ENCODE measurements around the gene MMP28.
A peak's percentile ranks its signal among the peaks of the same experiment; 100 is the strongest.

Gene MMP28

GRCh38 chr17:35795871-35796265 lies 427 bp upstream of the MMP28 start:
- H3K27me3 ChIP-seq (ENCODE audit: control insufficient read depth, insufficient read depth, low read length) = peaks cover 5% of the 10 kb centered on the region
- peak overlapping the region; percentile 25 for H3K4me3 ChIP-seq (ENCODE audit: low read length)
- H3K9me3 ChIP-seq (ENCODE audit: control insufficient read depth, low read length) = no peaks in the 10 kb centered on the region
- peaks cover 23% of the 10 kb centered on the region for H3K4me1 ChIP-seq (ENCODE audit: control insufficient read depth, insufficient read depth, low read length)
- H3K36me3 ChIP-seq (ENCODE audit: control insufficient read depth, insufficient read depth, low read length) = no peaks in the 10 kb centered on the region
- peak overlapping the region; percentile 63 for H3K9ac ChIP-seq (ENCODE audit: low read length)

- Histone ChIP-seq H3K36me3 (ENCODE audit: control insufficient read depth, insufficient read depth, low read length) (no peaks in the 10 kb centered on the region), H3K27me3 (ENCODE audit: control insufficient read depth, insufficient read depth, low read length) (peaks cover 5% of the 10 kb centered on the region), H3K9me3 (ENCODE audit: control insufficient read depth, low read length) (no peaks in the 10 kb centered on the region), H3K9ac (ENCODE audit: low read length) (no peak overlapping the region), H3K4me1 (ENCODE audit: control insufficient read depth, insufficient read depth, low read length) (peaks cover 26% of the 10 kb centered on the region), H3K4me3 (ENCODE audit: low read length) (no peak overlapping the region)
Observed at GRCh38 chr17:35793257-35793656, 2.2 kb downstream of the MMP28 start.

- H3K9me3 ChIP-seq (ENCODE audit: control insufficient read depth, low read length) = no peaks in the 10 kb centered on the region
- H3K4me3 ChIP-seq (ENCODE audit: low read length) = no peak overlapping the region
- no peak overlapping the region for H3K9ac ChIP-seq (ENCODE audit: low read length)
- H3K36me3 ChIP-seq (ENCODE audit: control insufficient read depth, insufficient read depth, low read length) = no peaks in the 10 kb centered on the region
- H3K27me3 ChIP-seq (ENCODE audit: control insufficient read depth, insufficient read depth, low read length) = peaks cover 5% of the 10 kb centered on the region
- H3K4me1 ChIP-seq (ENCODE audit: control insufficient read depth, insufficient read depth, low read length) = peaks cover 41% of the 10 kb centered on the region
Observed at GRCh38 chr17:35791681-35792350, 3.6 kb downstream of the MMP28 start.

- H3K9me3 ChIP-seq (ENCODE audit: control insufficient read depth, low read length) = no peaks in the 10 kb centered on the region
- no peaks in the 10 kb centered on the region for H3K36me3 ChIP-seq (ENCODE audit: control insufficient read depth, insufficient read depth, low read length)
- H3K27me3 ChIP-seq (ENCODE audit: control insufficient read depth, insufficient read depth, low read length) = peaks cover 2% of the 10 kb centered on the region
- peaks cover 43% of the 10 kb centered on the region for H3K4me1 ChIP-seq (ENCODE audit: control insufficient read depth, insufficient read depth, low read length)
- no peak overlapping the region for H3K9ac ChIP-seq (ENCODE audit: low read length)
- H3K4me3 ChIP-seq (ENCODE audit: low read length) = no peak overlapping the region
Observed at GRCh38 chr17:35790841-35791240, 4.6 kb downstream of the MMP28 start.

- peak overlapping the region; percentile 16 for H3K9ac ChIP-seq (ENCODE audit: low read length)
- no peaks in the 10 kb centered on the region for H3K9me3 ChIP-seq (ENCODE audit: control insufficient read depth, low read length)
- H3K4me3 ChIP-seq (ENCODE audit: low read length) = no peak overlapping the region
- no peaks in the 10 kb centered on the region for H3K27me3 ChIP-seq (ENCODE audit: control insufficient read depth, insufficient read depth, low read length)
- H3K4me1 ChIP-seq (ENCODE audit: control insufficient read depth, insufficient read depth, low read length) = peaks cover 51% of the 10 kb centered on the region
- H3K36me3 ChIP-seq (ENCODE audit: control insufficient read depth, insufficient read depth, low read length) = no peaks in the 10 kb centered on the region
Observed at GRCh38 chr17:35788477-35789368, 6.7 kb downstream of the MMP28 start.

- Histone ChIP-seq H3K9ac (ENCODE audit: low read length) (peak overlapping the region; percentile 50), H3K4me1 (ENCODE audit: control insufficient read depth, insufficient read depth, low read length) (peaks cover 61% of the 10 kb centered on the region)
Observed at GRCh38 chr17:35786941-35787432, 8.5 kb downstream of the MMP28 start.

GRCh38 chr17:35784895-35785294 lies 10.5 kb downstream of the MMP28 start:
- Histone ChIP-seq H3K4me1 (ENCODE audit: control insufficient read depth, insufficient read depth, low read length) (peaks cover 61% of the 10 kb centered on the region), H3K4me3 (ENCODE audit: low read length) (no peak overlapping the region), H3K36me3 (ENCODE audit: control insufficient read depth, insufficient read depth, low read length) (no peaks in the 10 kb centered on the region), H3K9me3 (ENCODE audit: control insufficient read depth, low read length) (no peaks in the 10 kb centered on the region), H3K9ac (ENCODE audit: low read length) (peak overlapping the region; percentile 40), H3K27me3 (ENCODE audit: control insufficient read depth, insufficient read depth, low read length) (no peaks in the 10 kb centered on the region)

More at GRCh38 chr17:35786941-35787432, 8.5 kb downstream of the MMP28 start:
- Histone ChIP-seq H3K4me3 (ENCODE audit: low read length) (no peak overlapping the region), H3K27me3 (ENCODE audit: control insufficient read depth, insufficient read depth, low read length) (no peaks in the 10 kb centered on the region), H3K36me3 (ENCODE audit: control insufficient read depth, insufficient read depth, low read length) (no peaks in the 10 kb centered on the region), H3K9me3 (ENCODE audit: control insufficient read depth, low read length) (no peaks in the 10 kb centered on the region)

- Histone ChIP-seq H3K36me3 (ENCODE audit: control insufficient read depth, insufficient read depth, low read length) (peaks cover 6% of the 10 kb centered on the region), H3K4me1 (ENCODE audit: control insufficient read depth, insufficient read depth, low read length) (peaks cover 46% of the 10 kb centered on the region), H3K4me3 (ENCODE audit: low read length) (no peak overlapping the region), H3K27me3 (ENCODE audit: control insufficient read depth, insufficient read depth, low read length) (no peaks in the 10 kb centered on the region), H3K9ac (ENCODE audit: low read length) (no peak overlapping the region), H3K9me3 (ENCODE audit: control insufficient read depth, low read length) (no peaks in the 10 kb centered on the region)
Observed at GRCh38 chr17:35780950-35781349, 14.5 kb downstream of the MMP28 start.

- Histone ChIP-seq H3K4me3 (ENCODE audit: low read length) (no peak overlapping the region), H3K9me3 (ENCODE audit: control insufficient read depth, low read length) (no peaks in the 10 kb centered on the region), H3K9ac (ENCODE audit: low read length) (no peak overlapping the region), H3K27me3 (ENCODE audit: control insufficient read depth, insufficient read depth, low read length) (no peaks in the 10 kb centered on the region), H3K36me3 (ENCODE audit: control insufficient read depth, insufficient read depth, low read length) (peaks cover 6% of the 10 kb centered on the region), H3K4me1 (ENCODE audit: control insufficient read depth, insufficient read depth, low read length) (peaks cover 50% of the 10 kb centered on the region)
Observed at GRCh38 chr17:35778641-35779196, 16.7 kb downstream of the MMP28 start.

- peaks cover 6% of the 10 kb centered on the region for H3K36me3 ChIP-seq (ENCODE audit: control insufficient read depth, insufficient read depth, low read length)
- H3K4me1 ChIP-seq (ENCODE audit: control insufficient read depth, insufficient read depth, low read length) = peaks cover 39% of the 10 kb centered on the region
- H3K4me3 ChIP-seq (ENCODE audit: low read length) = no peak overlapping the region
- H3K9ac ChIP-seq (ENCODE audit: low read length) = peak overlapping the region; percentile 27
- H3K27me3 ChIP-seq (ENCODE audit: control insufficient read depth, insufficient read depth, low read length) = no peaks in the 10 kb centered on the region
- H3K9me3 ChIP-seq (ENCODE audit: control insufficient read depth, low read length) = no peaks in the 10 kb centered on the region
Observed at GRCh38 chr17:35775583-35775982, 19.9 kb downstream of the MMP28 start.

GRCh38 chr17:35775039-35775438 lies 20.4 kb downstream of the MMP28 start:
- Histone ChIP-seq H3K4me3 (ENCODE audit: low read length) (no peak overlapping the region), H3K4me1 (ENCODE audit: control insufficient read depth, insufficient read depth, low read length) (peaks cover 39% of the 10 kb centered on the region), H3K9ac (ENCODE audit: low read length) (peak overlapping the region; percentile 27)

GRCh38 chr17:35774499-35774898 lies 20.9 kb downstream of the MMP28 start:
- H3K9ac ChIP-seq (ENCODE audit: low read length) = peak overlapping the region; percentile 27
- H3K4me1 ChIP-seq (ENCODE audit: control insufficient read depth, insufficient read depth, low read length) = peaks cover 39% of the 10 kb centered on the region
- H3K27me3 ChIP-seq (ENCODE audit: control insufficient read depth, insufficient read depth, low read length) = no peaks in the 10 kb centered on the region
- no peaks in the 10 kb centered on the region for H3K9me3 ChIP-seq (ENCODE audit: control insufficient read depth, low read length)
- no peak overlapping the region for H3K4me3 ChIP-seq (ENCODE audit: low read length)
- H3K36me3 ChIP-seq (ENCODE audit: control insufficient read depth, insufficient read depth, low read length) = peaks cover 6% of the 10 kb centered on the region

More at GRCh38 chr17:35775039-35775438, 20.4 kb downstream of the MMP28 start:
- Histone ChIP-seq H3K36me3 (ENCODE audit: control insufficient read depth, insufficient read depth, low read length) (peaks cover 6% of the 10 kb centered on the region), H3K9me3 (ENCODE audit: control insufficient read depth, low read length) (no peaks in the 10 kb centered on the region), H3K27me3 (ENCODE audit: control insufficient read depth, insufficient read depth, low read length) (no peaks in the 10 kb centered on the region)
